Body of pancreas (tissue), 4 donors: ENCODE data around the gene AUTS2.

Experiments
- CTCF ChIP-seq, 7 experiments: fragments of 450-650 bp in 4 of 7; fragments of 200-600 bp in 3 of 7; sonication (generic) in 3 of 7; IDR thresholded peaks; one replicate each; pipeline ENCODE4 v1.5.1; 2016 to 2019; ENCODE audit warnings: antibody characterized with exemption in 7 of 7
- POLR2A ChIP-seq, 3 donors: fragments of 450-650 bp; IDR thresholded peaks; one replicate each; pipeline ENCODE4 v1.6.1; 2016; ENCODE audit warnings: antibody characterized with exemption in 3 of 3, mild to moderate bottlenecking in 2 of 3

- no peak for TF ChIP-seq CTCF (IDR thresholded peaks at IDR 0.05)
- no peak for TF ChIP-seq POLR2A (IDR thresholded peaks at IDR 0.05)
Measured at GRCh38 chr7:70188901-70189650, 590.8 kb downstream of the AUTS2 start.
